CD4-positive, alpha-beta T cell treated with Interleukin-1 beta for 1 hour (primary cell): ENCODE results near the gene SASH1.

Experiments
- DNase-seq, 2 donors: peaks; one replicate each; pipeline ENCODE4 v3.0.0-alpha.2; 2020 to 2022

The SASH1 gene

DNA sequence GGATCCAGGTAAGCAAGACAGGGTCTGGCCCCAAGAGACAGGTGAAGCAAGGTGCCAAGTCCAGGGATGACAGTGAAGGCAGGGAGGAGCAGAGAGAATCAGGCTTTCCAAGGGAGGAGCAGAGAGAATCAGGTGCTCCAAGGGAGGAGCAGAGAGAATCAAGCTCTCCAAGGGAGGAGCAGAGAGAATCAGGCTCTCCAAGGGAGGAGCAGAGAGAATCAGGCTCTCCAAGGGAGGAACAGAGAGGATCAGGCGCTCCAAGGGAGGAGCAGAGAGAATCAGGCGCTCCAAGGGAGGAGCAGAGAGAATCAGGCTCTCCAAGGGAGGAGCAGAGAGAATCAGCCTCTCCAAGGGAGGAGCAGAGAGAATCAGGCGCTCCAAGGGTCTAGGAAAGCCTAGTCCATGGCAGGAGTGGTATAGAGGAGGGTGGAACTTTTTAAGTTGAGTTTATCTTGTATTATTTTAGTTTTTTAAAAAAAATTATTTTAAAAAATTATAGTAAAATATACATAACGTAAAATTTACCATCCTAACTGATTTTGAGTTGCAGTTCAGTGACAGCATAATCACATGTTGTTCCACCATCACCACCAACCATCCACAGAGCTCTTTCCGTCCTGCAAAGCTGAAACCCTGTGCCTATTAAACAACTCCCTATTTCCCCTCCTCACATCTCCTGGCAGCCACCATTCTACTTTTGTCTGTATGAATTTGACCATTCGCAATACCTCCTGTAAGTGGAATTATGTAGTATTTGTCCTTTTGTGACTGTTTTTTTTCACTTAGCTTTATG, 64.1 kb downstream of the SASH1 start:
- DNase-seq: no peak

DNA sequence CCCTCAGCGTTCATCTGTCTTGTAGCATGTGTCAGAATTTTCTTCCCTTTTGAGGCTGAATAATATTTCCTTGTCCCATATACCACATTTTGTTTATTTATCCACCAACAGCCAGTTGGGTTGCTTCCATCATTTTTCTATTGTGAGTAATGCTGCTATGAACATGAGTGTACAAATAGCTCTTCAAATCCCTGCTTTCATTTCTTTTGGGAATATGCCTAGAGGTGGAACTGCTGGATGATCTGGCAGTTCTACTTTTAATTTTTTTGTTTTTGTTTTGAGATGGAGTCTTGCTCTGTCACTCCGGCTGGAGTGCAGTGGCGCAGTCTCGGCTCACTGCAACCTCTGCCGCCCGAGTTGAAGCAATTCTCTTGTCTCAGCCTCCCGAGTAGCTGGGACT, 64.7 kb downstream of the SASH1 start:
- DNase-seq: no peak

DNA sequence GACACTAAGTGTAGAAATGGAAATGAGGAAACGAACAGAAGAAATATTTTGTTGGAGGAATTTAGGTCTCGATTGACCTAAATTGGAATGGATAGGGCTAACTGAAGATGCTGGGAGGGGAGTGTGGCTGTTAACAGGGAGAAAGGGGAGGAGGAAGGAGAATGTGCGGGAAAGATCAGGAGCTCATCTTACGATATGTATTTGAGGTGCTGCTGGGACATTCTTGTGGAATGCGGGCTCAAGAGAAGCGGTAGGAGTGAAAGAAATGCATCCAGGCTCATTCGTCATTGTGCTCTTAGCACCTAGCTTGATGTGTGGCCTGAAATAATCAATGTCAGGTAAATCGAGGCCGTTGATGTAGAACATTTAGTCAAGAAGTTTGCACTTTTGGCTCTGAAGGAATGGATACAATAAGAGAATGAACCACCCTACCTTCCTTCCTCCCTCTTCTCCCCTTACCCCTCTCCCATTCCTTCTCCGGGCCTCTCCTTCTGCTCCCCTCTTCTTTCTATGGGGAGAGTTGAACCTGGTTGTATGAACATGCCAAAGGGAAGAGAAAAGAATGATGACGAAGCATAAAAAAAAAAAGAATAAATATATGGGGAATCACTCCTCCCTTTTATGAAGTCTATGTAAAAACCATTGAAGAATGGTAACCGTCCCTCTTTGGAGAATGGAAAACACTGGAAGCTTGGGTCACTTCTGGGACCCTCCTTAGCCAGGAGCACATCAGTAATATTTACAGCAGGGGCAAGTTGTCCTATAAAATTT, 70.9 kb downstream of the SASH1 start:
- no peak for DNase-seq

DNA sequence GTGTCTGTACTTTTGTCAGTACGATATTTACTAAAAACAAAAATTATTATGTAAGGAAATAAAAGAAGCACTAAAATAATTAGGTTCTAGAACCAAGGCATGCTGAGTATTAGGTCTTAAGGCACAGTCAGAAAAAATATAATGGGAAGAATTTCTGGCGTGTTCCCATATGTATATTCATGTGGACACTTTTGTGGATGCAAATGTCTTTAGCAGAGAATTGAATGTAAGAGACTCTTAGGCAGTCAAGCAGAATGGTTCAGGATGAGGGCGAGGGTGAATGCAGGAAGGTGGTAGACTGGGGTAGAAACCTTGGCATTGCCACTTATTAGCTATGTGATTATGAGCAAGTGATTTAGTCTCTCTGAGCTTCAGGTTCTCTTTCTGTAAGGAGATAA, 71.5 kb downstream of the SASH1 start:
- DNase-seq: no peak

DNA sequence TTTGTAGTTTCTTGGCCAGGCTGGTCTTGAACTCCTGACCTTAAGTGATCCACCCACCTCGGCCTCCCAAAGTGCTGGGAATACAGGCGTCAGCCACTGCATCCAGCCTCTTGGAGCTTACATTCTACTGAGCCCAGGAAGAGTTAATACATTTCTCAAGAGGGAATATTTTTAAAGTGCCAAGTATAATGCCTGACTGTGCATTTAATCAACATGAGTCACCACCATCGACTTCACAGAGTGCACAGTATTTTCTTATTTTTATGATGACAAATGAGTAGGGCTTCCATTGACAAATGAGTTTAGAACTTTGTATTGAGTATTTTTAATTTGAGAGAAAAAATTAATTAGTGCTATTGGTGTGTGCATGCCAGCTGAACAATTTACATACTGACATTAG, 72.2 kb downstream of the SASH1 start:
- no peak for DNase-seq

DNA sequence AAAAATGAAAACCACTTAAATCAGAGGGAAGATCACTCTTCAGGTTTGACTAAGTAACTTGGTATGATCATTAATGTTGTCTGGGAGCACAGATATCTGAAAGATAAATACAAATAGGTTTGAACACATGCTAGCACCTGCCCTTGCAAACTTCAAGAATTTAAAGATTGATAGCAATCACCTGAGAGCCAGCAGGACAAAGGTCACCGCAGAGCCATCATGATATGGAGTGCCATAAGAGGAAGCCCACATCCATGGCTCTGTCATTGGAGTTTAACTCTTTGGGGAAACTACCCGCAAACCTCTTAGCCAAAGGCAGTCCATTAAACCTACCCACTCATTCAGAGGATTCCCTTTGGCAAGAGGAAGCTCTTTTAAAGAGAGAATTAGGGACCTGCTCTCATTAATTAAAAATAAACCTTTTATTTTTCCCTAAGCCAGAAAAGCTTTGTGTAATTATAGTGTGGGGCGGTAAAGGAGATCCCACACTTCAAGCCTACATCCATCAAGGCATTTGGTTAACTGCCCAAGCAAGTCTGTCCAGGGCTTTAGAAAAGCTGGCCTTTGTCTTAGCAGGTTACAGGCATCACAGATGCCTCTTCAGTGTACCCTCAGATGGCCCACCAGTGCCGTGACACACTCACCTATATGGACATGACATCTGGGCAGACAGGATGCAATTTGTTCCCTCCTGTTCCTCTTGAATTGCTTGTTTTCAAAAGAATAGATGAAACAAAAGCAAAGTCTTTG, 73.0 kb downstream of the SASH1 start:
- DNase-seq: no peak

DNA sequence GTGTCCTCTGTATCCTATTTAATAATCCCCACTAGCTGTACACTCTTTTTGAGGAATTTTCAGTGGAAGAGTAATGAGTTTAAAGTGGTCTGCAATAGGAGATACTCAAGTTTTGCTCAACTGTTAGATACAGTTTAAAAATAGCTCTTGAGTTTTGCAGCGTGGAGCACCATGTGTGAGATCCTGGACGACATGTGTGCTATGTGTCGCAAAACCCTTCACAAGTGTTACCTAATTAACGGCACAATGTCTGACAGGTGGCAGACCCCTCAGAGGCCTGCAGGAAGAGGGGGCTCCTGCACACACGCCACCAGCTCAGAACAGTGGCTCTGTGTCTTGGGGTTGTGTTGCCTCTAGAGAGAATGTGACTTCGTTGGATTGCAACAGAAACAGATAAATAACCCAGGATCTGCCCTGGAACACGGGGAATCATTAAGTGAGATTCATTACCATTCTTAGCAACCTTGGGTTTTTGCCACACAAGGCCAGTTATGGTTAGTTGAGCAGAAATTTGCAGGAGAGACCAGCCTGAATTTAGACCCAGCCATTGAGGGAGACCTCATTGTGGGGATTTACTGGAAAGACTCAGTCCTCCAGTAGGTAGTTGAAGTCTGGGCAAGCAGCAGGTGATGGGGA, 73.8 kb downstream of the SASH1 start:
- no peak for DNase-seq

DNA sequence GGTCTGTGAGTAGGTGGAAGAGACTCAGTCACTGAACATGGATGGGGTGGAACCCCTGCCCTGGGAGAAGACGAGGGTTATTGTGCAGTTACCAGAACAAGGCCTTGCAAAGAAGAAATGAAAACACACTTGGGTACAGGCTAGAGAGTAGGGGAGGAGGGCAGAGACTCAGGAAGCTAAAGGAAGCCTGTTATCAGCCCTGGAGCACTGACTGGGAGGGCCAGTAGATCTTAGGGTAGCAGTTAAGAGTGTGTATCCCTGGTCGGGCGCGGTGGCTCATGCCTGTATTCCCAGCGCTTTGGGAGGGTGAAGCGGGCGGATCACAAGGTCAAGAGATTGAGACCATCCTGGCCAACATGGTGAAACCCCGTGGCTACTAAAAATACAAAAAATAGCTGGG, 74.4 kb downstream of the SASH1 start:
- no peak for DNase-seq

DNA sequence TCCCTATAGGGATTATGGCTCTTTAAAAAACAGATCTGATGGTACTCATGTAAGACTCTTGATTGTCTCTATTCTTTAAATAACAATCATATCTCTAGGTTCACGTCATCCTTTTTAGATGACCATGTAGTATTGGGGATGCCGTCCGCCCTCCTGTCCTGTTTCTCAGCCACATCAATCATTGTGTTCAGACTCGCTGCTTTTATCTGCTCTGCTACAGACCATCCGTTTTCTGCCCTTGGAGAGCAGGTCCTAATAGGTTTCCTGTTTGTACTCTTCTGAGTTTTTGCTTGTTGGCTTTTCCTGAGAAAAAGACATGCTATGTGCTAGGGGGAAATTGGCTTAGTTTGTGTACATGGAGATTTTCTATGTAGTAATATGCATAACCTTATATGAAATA, 76.8 kb downstream of the SASH1 start:
- DNase-seq: no peak

DNA sequence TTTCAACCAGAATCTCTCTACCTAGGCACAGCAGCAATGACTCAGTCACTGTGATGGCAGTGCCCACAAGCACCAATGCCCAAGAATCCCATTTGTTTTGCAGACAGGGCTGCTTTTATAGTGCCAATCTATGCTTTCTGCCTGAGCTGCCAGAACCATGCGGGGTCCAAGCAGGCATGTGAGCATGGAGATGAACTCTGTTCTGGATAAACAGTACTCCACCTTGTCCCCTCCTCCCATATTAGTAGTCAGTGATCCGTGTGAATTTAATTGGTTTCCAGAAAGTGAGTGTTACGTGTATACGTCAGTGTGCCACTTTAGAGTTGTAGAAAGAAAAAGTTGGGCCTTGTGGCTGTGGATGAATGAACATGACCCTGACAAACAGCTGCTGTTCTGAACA, 79.4 kb downstream of the SASH1 start:
- no peak for DNase-seq

DNA sequence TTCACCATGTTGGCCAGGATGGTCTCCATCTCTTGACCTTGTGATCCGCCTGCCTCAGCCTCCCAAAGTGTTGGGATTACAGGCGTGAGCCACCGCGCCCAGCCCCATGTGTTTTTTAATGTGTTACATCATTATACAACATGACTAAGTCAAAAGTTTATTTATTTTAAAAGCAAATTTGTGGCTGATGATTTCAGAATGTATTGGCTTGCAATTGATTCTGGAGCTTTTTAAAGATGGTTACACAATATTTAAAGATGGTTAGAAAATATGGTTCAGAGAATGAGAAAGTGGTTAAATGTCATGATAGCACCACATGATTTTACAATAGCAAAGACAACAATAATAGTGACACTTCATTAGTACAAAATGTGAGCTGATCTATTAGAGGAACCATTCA, 80.5 kb downstream of the SASH1 start:
- no peak for DNase-seq

DNA sequence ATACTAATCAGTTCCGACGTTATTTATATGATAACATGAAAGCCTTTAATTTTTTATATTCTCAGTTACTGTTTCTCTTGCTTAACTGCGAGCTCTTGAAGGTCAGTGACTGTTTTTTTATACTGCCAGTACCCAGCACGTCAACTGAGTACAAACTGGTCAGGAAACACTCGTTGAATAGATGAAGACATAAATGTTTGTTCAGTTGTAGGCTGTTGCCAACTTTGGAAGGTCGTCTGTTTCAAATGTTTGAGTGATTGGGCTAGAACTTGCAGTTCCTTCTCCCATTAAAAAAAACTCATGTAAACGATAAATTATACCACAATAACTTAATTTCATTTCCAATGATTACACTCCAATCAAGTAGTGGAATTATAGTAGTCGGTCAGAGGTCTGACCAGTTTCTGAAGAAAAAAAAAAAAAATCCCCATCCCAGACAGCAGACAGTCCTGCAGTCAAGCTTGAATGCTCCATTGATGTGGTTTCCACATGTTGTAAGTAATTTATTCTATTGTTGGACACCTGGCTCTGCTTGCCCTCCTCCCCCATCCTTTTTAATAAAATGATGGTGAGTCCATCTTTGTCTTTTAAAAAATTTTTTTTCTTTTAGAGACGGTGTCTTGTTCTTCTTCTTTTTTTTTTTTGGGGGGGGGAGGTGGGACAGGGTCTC, 81.1 kb downstream of the SASH1 start:
- DNase-seq: no peak

DNA sequence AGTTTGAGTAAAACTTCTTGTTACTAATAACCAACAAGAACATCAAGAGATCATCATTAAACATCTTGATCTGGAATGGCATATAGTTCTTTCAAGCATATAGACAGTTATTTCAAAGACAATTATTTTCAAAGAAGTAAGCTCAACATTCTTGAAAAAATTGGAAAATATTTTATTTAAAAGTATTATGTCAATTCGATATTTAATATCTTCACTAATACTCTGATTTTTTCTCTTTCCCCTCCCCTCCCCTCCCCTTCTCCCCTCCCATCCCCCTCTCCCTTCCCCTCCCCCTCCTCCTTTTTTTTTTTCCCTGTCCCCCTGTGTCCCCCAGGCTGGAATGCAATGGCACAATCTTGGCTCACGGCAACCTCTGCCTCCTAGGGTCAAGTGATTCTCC, 82.8 kb downstream of the SASH1 start:
- DNase-seq: no peak

DNA sequence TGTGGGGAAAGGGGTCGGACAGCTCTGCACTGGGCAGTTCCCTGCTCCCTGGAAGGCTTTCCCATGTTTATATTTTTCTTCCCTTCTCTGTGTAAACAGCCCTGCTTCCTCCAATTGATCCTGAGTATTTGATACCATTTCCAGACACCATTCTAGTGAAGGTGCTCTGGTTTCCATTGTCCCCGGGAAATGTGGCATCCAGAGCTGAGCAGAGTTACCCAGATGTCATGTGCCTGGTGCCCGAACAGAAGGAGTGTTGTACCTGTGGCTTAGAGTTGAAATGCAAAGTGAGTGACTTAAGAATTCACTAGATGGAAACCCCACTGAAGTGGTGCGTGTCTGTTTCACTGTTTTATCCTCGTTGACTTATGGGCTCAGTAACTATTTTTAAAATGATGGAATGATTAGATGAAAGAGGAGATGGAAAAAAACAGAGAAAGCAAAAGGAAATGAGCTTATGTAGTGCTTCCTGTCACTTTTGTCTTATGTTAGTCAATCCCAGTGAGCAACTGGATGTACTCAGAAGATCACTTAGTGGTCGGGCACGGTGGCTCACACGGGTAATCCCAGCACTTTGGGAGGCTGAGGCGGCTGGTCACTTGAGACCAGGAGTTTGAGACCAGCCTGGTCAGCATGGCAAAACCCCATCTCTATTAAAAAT, 83.8 kb downstream of the SASH1 start:
- no peak for DNase-seq

DNA sequence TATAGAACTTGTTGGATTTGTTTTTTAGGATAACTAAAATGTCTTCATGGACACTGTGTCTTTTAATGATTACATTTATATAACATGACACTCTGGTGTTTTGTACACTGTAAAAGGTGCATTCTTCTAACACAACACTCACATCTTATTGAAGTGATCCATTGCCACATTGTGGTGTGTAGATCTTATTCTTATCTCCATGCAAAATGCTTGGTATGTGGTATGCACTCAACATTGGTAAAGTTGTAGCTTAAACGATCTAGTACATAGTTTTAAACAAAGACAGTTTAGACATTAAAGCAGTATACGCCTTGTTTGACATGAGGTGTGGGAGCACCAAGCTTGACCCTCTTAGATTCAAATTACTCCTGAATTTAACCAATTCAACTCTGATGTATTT, 84.7 kb downstream of the SASH1 start:
- no peak for DNase-seq

DNA sequence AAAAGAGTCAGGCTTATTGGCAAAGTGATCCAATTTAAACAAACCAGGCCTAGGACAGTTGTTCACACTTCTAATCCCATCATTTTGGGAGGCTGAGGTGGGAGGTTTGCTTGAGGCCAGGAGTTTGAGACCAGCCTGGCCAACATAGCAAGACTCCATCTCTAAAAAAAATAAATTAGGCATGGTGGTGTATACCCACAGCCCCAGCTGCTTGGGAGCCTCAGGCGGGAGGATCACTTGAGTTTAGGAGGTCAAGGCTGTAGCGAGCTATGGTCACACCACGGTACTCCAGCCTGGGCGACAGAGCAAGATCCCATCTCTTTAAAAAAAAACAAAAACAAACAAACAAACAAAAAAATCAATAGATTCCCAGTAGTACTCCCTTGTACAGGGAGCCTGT, 86.8 kb downstream of the SASH1 start:
- no peak for DNase-seq

DNA sequence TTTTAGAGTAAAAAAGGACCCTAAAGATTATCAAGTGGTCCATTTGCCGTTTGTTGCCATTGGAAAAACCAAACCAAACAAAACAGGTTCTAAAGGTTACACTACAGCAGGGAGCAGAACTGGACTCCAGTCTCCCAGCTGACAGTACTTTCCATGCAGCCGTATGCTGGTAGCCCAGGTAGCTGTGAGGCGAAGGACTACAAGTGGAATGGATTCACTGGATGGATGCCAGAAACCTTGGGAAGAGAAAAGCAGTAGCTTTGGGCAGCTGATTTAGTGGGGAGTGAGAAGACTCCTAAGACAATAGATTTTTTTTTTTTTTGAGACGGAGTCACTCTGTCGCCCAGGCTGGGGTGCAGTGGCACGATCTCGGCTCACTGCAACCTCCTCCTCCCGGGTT, 88.3 kb downstream of the SASH1 start:
- no peak for DNase-seq

DNA sequence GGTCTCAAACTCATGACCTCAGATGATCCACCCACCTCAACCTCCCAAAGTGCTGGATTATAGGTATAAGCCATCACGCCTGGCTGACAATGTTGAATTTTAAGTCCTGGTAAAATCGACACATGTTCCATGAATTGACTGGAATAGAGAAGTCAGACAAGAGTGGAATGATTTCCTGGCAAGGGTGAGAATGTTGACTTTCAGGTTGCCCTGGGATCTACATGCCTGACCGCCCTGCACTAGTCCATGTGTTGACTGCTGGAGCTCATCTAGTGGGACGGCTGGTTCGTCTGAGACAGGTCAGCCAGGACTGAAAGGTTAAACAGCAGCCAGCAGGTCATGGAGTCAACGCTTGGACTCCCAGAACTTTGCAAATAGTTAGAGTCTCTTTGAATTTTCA, 88.8 kb downstream of the SASH1 start:
- DNase-seq: no peak

DNA sequence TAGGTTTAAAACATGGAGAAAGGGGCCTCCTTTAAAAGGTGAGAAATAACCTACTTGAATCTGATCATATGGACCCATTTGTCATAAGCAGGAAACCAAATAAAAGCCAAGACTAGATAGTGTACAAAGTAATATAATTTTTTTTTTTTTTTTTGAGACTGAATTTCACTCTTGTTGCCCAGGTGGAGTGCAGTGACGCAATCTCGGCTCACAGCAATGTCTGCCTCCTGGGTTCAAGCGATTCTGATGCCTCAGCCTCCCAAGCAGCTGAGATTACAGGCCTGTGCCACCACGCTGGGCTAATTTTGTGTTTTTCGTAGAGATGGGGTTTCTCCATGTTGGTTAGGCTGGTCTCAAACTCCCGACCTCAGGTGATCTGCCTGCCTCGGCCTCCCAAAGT, 89.2 kb downstream of the SASH1 start:
- no peak for DNase-seq

DNA sequence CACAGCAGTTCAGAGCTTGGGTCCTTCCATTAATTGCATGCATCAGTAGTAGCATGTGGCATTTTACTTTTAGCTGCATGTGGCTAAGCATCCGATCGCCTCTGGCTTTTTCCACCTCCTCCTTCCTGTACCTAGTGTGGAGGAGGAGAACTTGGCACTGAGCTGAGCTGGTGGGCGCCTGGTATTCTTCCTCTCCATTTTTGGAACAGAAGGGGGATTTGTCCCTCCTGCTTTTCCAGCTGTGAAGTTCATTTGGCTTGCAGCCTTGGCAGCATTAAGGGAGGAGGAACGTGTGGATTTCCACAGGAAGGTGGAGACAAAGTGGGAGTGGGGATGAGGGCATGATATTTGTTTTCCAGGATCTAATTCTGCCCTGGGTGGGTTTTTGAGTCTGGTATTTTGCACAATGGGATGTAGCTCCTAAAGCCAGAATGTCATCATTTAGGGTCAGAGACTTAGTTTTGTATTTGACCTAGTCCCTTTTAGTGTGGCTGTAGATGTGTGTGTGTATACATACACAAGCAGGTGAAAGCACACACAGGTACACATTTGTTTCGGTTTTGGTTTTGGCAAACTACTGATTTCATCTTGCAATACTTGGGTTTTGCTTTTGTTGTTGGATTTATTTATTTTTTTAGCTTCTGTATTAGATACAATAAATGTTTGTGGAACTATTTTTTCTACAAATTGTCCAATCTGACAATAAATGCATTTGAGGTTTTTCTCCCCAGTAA, 90.0 kb downstream of the SASH1 start:
- no peak for DNase-seq

DNA sequence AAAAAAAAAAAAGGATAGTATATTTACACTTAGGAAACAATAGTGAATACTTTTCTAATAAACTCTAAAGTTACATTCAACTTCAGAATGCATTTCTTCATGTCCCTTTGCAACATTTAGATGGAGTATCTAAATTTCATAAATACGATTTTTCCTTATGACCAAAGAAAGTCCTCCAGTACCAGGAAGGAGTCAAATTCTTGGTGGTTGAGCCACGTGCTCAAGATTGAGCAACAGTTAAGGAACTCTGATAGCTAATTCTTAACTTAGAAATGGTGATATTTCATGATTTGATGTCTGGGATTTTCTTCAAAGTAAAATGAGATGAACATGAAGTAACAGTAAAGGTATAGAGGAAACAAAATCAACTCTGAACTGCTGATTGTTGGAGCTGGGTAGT, 92.7 kb downstream of the SASH1 start:
- DNase-seq: no peak

DNA sequence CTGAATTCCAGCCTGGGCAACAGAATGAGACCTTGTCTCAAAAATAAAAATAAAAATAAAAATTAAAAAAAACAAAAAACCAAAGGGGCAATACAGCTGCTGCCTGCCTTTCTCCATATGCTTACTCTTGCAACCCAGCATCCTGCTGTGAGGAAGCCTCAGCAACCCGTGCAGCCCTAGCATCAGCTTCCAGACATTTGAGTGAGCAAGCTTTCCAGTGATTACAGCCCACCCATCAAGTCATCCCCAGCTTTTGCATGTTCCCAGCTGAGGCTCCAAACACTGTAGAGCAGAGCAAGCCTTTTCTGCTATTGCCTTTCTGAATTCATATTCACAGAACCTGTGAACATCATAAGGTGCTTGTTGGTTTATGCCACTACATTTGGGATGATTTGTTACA, 93.8 kb downstream of the SASH1 start:
- DNase-seq: no peak
